Stimulated activated CD4-positive, alpha-beta T cell treated with anti-CD3 and anti-CD28 coated beads, Interleukin-1b, Interleukin-23, amount 100 ng/mL, for 4 hours (primary cell): ENCODE measurements around the gene AFF1.
A peak's percentile ranks its signal among the peaks of the same experiment; 100 is the strongest.

ENCODE experiments used
- DNase-seq, 2 donors: peaks; one replicate each; pipeline ENCODE4 v3.0.0-alpha.2; 2020; ENCODE audit warnings: low read depth in 2 of 2

AFF1 gene, protein sequence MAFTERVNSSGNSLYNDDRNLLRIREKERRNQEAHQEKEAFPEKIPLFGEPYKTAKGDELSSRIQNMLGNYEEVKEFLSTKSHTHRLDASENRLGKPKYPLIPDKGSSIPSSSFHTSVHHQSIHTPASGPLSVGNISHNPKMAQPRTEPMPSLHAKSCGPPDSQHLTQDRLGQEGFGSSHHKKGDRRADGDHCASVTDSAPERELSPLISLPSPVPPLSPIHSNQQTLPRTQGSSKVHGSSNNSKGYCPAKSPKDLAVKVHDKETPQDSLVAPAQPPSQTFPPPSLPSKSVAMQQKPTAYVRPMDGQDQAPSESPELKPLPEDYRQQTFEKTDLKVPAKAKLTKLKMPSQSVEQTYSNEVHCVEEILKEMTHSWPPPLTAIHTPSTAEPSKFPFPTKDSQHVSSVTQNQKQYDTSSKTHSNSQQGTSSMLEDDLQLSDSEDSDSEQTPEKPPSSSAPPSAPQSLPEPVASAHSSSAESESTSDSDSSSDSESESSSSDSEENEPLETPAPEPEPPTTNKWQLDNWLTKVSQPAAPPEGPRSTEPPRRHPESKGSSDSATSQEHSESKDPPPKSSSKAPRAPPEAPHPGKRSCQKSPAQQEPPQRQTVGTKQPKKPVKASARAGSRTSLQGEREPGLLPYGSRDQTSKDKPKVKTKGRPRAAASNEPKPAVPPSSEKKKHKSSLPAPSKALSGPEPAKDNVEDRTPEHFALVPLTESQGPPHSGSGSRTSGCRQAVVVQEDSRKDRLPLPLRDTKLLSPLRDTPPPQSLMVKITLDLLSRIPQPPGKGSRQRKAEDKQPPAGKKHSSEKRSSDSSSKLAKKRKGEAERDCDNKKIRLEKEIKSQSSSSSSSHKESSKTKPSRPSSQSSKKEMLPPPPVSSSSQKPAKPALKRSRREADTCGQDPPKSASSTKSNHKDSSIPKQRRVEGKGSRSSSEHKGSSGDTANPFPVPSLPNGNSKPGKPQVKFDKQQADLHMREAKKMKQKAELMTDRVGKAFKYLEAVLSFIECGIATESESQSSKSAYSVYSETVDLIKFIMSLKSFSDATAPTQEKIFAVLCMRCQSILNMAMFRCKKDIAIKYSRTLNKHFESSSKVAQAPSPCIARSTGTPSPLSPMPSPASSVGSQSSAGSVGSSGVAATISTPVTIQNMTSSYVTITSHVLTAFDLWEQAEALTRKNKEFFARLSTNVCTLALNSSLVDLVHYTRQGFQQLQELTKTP

DNA sequence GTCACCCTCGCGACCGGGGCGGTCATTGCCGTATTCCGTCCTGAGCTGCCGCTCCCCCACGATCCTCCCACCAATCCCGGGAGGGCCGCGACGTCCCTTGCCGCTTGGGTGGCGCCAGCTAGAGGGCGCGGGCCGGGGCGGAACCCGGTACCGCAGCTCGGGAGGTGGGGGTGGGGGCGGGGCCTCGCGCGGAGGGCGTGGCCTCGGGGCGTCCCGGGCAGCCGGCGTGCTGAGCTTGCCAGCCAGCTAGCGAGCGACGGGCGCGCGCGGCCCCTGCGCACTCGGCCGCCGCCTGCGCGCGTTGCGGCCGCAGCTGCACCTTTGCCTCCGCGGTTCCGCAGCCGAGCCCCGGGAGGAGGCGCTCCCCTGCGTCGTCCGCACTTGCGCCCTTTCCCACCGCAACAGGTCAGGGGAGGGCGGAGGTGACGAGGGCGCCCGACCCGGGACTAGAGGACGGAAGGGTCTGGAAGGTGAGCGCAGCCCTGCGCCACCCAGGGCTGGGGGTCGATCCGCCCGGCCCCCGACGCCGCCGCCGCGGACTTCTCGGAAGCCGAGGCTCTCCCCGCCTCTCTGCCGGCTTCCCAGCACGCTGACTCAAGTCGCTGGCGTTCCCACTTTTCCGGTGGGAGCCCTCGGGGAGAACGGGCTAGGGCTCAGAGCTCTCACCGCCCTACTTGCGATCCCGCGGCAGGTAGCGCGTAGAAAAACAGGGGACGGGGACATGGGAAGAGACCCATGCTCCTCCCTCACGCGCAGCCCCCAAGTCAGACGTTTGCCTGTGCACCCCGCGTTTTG lies at the start of gene AFF1:
TSS of gene AFF1 (plus strand) at position 241 of the 795 bp plus-strand sequence. CDS start 13,523 bp downstream, outside the sequence.
- peak; percentile 76 to 78 for DNase-seq

DNA sequence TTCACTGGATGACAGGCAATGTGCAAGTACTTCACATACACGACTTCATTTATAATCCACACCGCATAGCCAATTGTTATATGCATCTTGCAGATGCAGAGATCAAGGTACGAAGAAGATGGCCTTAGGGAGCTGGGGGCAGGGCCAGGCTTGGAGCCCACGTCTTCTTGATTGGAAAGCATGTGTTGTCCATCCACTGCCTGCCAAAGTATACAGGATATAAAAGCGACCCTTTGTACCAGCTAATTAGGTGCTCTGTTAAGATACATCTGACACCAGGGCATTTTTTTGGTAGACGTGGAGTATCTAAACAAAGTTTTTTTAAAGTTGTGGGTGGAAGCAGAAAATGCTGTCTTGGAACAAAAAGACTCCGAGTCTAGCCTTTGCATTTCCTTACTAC lies 44.0 kb upstream of the AFF1 start:
- no peak for DNase-seq

DNA sequence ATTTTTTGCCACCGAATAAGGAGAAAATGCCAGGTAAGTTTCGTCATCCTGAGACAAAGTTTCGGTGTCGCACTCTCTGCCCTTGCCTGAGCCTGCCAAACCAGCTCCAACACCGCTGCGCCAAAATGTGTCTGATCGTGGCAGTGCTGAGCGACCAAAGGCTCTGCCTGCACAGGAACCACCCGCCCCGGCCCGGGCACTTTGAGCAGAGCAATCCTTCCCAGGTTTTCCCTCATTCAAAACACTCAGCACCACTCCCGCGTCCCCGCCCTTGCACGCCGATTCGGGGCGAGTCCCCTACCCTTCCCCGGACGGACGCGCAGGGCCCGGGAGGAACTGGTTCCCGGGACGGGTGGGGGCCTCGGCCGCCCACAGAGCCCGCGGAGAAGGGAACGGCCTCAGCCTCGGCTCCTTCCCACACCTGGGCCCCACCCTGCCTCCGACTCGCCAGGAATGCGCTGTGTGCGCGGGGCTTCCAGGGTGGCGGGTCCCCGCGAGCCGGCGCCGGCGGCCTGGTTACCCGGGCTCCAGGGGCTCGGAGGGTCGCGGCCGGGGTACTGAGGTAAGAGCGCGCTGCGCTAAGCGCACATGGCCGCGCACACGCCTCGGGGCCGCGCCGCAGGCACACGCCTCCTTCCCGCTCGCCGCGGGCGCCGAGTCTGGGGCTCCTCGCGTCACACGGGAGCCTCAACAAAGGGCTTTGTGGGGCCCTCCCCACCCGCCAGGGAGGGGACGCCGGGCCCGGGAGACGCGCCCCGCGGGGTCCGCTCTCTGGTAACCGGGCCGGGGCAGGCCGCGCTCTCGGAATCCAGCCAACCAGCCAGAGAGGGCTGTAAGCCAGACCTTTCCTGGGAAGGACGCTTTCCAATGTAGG lies 42.8 kb upstream of the AFF1 start, which contains the start of gene C4orf36:
TSS of gene C4orf36 (minus strand) at position 661 of the 874 bp plus-strand sequence. CDS start 902 bp downstream, outside the sequence.
- DNase-seq, result peak in 1 of 2 donors; percentile 24

DNA sequence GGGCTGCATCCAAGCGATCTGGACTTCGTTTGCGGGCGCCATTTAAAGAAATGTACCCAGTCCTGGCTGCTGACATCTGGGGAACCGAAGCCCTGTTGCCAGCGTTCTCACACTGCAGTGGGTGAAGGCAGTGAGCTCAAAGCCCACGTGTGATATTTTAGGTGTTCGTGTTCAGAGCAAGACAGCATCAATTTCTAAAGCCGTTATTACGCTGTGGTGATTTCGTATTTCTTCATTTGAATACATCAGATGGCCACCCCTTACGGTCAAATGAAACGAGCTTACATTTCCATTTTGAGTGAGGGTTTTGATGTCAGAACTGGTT lies 42.2 kb upstream of the AFF1 start:
- DNase-seq, result no peak

DNA sequence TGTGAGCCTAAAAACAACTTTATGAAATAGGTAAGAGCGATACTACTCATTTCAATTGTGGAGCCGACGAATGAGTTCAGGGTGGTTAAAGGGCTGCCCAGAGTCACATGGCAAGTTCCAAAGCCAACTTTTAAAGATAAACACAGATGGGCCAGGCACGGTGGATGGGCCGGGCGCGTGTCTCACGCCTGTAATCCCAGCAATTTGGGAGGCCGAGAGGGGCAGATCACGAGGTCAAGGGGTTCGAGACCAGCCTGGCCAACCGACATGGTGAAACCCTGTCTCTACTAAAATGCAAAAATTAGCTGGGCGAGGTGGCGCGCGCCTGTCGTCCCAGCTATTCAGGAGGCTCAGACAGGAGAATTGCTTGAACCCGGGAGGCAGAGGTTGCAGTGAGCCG lies 41.7 kb upstream of the AFF1 start:
- DNase-seq, result no peak

DNA sequence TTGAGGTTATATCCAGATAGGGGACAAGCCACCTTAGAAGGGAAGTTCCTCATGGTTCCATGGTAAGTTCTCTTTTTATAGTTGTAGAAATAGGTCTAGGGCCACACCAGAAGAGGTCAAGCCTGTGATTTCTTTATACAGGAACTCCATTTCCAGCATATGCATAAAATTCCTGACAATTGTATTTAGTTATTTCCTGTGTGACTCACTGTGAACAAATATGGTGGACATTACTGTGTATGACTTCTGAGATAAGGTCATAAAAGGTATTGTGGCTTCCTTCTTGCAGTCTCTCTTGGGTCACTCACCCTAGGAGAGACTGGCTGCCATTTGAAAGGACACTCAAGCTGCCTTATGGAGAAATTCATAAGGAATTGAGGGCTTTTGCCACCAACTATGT lies 40.4 kb upstream of the AFF1 start:
- no peak for DNase-seq

DNA sequence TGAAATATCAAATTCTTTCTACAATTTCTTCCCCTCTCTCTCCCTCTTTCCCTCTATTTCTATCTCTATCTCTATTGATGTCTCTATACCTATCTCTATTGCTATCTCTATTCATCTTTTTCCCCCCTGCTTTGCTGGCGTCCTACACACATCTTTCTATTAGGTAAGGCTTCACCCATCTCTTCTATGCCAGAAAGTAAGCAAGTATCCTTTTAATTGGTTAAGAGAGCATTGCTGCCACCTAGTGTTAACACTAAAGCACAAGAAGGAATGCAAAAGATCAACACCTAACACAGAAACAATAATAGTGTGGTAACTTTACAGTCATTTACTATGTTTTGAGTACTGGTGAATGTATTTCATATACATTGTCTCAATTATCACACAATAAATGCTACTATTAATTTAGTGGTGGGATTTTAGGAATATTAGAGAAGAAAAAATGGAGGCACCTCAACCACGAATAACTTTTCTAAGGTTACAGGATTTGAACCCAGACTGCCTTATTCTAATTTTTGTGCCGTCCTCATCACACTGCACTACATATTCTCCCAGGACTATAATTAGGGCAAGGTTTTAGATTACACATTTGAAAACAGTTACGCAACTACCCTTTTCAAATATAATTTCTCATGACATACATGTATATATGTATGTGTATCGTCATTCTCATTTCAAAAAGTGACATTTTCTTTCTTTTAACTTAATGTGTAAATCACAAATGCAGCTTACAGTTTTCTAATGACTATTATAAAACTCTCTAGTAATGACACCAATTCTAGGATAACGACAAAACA lies 38.9 kb upstream of the AFF1 start:
- no peak for DNase-seq

DNA sequence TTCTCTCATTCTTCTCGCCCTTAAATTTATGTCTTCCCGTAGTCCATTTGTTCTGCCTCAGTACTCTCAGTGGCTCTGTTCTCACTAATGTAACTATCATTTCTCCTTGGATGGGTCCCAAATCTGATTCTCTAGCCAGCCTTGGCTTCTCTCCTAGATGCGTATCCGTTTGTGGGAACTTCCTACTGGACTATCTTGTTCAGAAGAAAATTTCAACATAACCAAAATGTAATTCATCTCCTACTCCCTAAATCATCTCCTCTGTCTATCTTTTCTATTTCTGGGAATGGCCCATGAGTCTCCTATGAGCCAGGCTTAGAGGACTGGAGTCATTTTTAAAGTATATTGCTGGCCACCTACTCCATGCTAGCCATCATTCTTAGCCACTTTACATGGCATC lies 38.2 kb upstream of the AFF1 start:
- no peak for DNase-seq

DNA sequence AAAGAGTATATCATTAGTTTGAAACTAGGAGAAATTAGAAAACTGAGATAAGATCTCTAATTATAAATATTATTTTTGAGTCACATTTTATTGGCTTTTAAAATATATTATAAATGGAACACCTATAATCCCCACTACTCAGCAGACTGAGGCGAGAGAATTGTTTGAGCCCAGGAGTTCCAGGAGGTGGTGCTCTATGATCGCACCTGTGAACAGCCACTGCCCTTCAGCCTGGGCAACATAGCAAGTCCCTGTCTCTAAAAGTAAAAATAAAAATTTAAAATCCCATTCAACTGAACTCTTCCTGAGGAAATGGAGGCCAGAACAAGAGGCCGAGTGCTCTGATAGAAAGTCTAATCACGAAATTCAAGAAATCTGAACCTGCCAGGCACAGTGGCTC lies 36.2 kb upstream of the AFF1 start:
- DNase-seq, result no peak

DNA sequence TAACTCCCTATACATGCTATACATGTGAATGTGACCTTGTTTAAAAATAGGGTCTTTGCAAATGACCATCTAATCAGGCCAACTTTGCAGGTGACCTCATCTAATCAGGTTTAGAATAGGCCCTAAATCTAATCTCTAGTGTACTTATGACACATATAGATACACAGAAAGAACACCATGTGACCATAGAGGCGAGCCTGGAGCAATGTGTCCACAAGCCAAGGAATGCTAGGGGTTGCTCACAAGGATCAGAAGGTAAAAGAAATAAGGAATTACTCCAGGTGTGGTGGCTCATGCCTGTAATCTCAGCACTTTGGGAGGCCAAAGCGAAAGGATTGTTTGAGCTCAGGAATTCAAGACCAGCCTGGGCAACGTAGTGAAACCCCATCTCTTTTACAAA lies 32.9 kb upstream of the AFF1 start:
- no peak for DNase-seq

DNA sequence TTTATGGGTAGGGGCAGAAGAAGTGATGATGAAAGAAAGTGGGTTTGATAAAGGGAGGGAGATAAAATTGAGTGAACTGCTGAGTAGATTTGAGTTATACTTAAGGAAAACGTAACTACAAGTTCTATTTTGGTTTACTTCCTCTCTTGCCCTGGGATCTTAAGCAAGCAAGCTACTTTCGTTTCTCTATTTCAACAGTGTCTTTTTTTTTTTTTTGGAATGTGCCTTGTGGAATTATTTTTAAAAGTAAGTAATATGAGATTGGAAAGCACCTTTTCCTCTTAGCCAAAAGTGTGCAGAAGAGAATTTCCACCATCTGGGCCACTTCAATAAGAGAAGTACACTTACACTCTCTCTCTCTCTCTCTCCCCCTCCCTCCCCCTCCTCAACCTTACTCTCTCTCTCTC lies 26.6 kb upstream of the AFF1 start:
- no peak for DNase-seq

DNA sequence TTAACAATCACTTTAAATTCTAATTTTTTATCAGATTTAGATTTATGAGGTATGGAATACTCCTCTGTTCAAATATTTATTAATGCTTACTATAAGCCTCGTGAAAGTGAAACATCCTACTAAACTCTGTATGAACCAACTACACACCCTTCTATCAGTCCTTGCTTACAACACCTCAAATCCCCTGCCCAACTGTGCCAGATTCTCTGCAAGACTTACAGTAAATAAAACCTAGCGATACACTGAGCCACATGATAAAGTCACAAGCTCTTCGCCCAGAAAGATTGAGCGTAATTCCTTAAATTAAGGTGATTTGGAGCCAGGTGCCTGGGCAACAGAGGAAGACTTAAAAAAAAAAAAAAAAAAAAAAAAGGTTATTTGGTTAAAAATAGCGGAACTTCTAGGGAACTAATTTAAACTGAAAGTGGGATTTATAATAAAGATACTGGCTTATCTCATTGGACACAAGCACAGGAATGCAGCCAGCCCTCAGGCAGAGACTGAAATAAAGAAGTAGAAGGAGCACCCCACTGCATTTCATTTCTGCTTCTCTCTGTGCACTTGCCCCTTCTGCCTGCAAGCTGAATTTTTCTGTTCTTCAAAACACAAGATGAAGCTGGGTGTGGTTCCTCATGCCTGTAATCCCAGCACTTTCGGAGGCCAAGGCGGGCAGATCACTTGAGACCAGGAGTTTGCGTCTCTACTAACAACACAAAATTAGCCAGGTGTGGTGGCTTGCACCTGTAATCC lies 25.1 kb upstream of the AFF1 start:
- DNase-seq, result no peak

DNA sequence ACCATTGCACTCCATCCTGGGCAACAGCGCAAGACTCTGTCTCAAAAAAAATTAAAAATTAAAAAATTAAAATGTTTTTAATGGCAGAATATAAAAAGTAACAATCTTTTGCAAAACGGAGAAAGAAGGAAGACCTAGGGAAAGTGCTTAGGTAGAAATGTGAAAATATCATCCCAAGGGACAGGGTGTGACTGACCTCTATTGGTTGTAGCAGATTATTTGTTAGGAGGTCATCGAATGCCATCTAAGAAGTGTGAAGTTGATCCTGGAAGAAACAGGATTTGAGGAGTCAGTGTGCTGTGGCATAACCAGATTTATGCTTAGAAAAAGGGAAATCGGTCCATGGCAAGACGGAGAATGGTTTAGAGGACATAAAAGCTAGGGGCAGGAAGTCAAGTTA lies 24.4 kb upstream of the AFF1 start:
- no peak for DNase-seq

DNA sequence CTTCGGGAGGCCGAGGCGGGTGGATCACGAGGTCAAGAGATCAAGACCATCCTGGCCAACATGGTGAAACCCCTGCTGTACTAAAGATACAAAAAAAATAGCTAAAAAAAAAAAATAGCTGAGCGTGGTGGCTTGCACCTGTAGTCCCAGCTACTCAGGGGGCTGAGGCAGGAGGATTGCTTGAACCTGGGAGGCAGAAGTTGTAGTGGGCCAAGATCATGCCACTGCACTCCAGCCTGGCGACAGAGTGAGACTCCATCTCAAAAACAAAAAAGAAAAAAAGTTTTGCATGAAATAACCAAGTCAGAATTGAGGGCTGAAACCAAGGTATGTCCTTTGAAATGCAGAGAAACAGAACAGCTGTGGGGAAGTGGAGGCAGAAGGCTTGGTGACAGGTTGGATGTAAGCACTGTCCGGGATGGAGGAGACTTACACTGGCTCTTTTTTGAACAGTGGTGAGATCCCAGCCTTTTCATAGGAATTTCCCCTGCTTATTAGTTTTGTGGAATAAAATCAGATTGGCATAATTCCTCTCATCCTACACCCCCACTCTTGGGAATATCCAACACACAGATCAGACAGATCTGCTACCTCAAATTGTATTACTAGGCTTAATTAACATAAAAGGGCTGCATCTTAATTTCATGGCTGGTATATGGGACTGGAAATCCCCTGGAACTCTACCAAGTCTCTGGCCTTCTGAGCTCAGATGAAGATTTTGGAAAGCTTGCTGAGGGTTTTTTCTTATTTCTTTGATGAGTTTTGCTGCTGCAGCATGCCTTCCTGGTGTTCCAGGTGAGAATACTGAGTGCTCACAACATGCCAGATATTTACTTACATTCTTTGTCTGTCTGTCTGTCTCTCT lies 23.8 kb upstream of the AFF1 start:
- no peak for DNase-seq

DNA sequence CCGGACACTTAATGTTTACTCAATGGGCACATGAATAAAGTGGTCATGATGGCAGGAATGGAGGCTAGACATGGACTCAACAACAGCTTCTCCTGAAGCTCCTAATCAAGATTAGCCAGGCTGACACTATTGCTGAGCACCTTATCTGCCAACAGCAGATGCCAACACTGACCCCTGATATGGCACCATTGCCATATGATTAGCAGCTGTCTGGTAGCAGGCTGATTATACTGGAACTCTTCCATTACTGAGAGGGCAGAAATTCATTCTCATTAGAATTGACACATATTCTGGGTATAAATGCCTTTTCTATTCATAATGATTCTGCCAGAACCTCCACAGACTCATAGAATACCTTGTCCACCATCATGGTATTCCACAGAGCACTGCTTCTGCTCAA lies 18.4 kb upstream of the AFF1 start:
- no peak for DNase-seq

DNA sequence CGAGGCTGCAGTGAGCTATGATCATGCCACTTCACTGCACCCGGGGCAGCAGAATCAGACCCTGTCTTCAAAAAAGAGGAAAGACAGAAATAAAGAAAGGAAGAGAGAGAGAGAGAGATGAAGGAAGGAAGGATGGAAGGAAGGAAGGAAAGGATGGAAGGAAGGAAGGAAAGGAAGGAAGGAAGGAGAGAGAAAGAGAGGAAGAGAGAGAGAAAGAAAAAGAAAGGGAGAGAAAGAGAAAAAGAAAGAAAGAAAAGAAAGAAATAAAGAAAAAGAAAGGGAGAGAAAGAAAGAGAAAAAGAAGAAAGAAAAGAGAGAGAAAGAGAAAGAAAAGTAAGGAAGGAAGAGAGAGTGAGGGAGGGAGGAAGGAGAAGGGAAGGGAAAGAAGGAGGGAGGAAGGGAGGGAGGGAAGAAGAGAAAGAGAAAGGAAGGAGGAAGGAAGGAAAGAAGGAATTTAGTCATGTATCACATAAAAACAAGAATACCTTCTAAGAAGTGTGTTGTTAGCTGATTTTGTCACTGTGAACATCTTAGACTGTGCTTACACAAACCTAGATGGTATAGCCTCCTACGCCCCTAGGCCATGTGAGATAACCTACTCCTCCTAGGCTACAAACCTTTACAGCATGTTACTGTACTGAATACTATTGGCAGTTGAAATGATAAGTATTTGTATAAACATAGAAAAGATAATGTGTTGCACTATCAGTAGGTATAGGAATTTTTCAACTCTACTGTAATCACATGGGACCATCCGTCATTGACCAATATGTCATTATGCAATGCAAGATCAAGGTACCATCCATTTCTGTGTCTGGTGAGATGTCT lies 17.4 kb upstream of the AFF1 start:
- DNase-seq, result no peak

DNA sequence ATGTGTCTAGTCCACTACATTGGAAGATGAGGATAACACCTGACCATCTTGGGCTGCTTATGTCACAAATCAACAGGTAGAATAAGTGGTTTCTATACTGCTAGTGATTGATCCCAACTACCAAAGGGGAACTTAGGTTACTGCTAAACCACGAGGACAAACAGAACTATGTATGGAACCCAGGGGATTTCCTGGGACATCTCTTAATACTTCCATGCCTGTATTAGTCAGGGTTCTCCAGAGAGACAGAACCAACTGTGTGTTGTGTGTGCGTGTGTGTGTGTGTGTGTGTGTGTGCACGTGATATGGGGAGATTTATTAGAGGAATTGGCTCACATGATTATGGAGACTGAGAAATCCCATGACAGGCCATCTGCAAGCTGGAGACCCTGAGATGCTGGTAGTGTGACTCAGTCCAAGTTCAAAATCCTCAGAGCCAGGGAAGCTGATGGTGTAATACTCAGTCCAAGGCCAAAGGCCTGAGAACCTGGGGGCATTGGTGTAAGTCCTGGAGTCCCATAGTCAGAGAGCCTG lies 16.2 kb upstream of the AFF1 start:
- DNase-seq, result no peak
